Psoas muscle (tissue), 8 donors: ENCODE data around the gene MYO5C. TPM values are rescaled to one million over a fixed set of nuclear protein-coding genes. Genes with fewer than 3 reads are reported as not detected.
"Not testable (repeated sequence)": the region's sequence is repeated elsewhere in the genome, so short reads cannot be mapped to it uniquely, and the experiment has no call there.

Experiments used
- ATAC-seq, 4 donors: fragments of 200-7000 bp; cut with Tn5 transposase; one replicate each; pipeline ENCODE4 v1.9.1; 2020; ENCODE audit warnings: moderate library complexity in 3 of 4, mild to moderate bottlenecking in 2 of 4
- DNase-seq, 2 donors: peaks; one replicate each; pipeline ENCODE4 v3.0.0-alpha.2; 2020
- H3K27ac ChIP-seq: fragments of 200-600 bp; one replicate; pipeline ENCODE4 v1.8.0; 2022
- H3K27me3 ChIP-seq, 3 donors: fragments of 200-600 bp in 1 of 3; one replicate each; pipeline versions ENCODE4 v1.6.1 to v1.8.0; 2013 to 2022; ENCODE audit warnings: low read length in 2 of 3, mild to moderate bottlenecking in 2 of 3, moderate library complexity in 1 of 3; ENCODE audit not compliant: insufficient read depth in 3 of 3
- H3K36me3 ChIP-seq, 2 donors: fragments of 200-600 bp in 1 of 2; one replicate each; pipeline versions ENCODE4 v1.6.1 to v1.8.0; 2013 to 2022; ENCODE audit warnings: low read depth in 1 of 2, mild to moderate bottlenecking in 1 of 2, moderate library complexity in 1 of 2; ENCODE audit not compliant: insufficient read depth in 1 of 2
- H3K4me1 ChIP-seq: fragments of 200-600 bp; one replicate; pipeline ENCODE4 v1.8.0; 2022
- H3K4me3 ChIP-seq: fragments of 200-600 bp; one replicate; pipeline ENCODE4 v1.8.0; 2022; ENCODE audit warnings: mild to moderate bottlenecking
- H3K9me3 ChIP-seq: fragments of 200-600 bp; one replicate; pipeline ENCODE4 v1.8.0; 2022
- CTCF ChIP-seq: fragments of 200-600 bp; IDR thresholded peaks from one replicate; pipeline ENCODE4 v1.8.0; 2022; ENCODE audit warnings: antibody characterized with exemption
- WGBS, 3 donors: extraction: QIAGEN DNeasy Blood & Tissue Kit; methylation state at CpG; one replicate each; pipeline versions ENCODE4 v1.1.6 to v1.1.7; 2013; 5-methylcytosine and 5-hydroxymethylcytosine counted together
- intact Hi-C, 2 donors: fragments of 100-400 bp; cut with DNase I; formaldehyde crosslinking; loops; one replicate each; pipeline versions ENCODE4 v1.11.0 to v1.14.2; 2022
- polyA plus RNA-seq, 3 donors: library from polyadenylated mRNA; stranded (reverse); fragments of 200-250 nt; gene quantifications; one replicate each; pipeline ENCODE4 v1.2.3, GENCODE V29; 2013
- total RNA-seq, 4 donors: library from RNA; stranded (reverse); fragmentation: NEBNext Ultra II Directional in 2 of 4; extraction: Animal tissue kit (Norgen Biotek cat#: 25700) in 2 of 4; gene quantifications; one replicate each; pipeline versions ENCODE4 v1.2.1 to v1.2.4, GENCODE V29; 2021 to 2023
- donor health status: healthy with polysubstance abuse.
- donor health status: DM: no; HTN: no; CAD: no; lungs with moderate emphysema.
- donor health status: Bipolar disorder and iron deficiency.
- donor health status: healthy.
- donor health status: DM: yes; HTN: yes; CAD: no.
- donor health status: DM: no; HTN: no; CAD: no.
- donor health status: DM: no; HTN: no; CAD: no.
- donor health status: DM: yes; HTN: yes; CAD: no.

MYO5C gene
- total and polyA plus RNA-seq, 7 donors: 0.53 to 3.0 (median 1.2) TPM

DNA sequence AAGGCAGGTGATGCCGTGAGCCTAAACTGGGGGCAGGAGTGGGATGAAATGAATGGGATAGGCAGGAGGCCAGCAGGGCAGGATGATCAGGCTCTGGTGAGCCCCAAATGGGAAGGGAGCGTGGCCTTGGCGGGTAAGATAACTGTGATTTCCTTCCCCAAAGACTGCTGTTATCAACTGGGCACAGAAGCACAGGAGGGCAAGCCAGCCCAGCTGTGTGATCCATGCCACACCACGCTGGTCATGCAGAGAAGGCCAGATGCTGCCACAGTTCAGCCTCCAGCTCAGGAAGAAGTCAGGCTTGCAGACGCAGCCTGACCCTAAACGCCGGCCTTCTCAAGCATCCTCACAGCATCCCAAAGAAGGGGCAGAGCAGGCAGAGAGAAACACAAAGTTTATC is 52.3 kb downstream of the MYO5C start:
- no peak for TF ChIP-seq CTCF

GRCh38 chr15:52241489-52241888 is 54.1 kb downstream of the MYO5C start:
- no peaks in the 10 kb centered on the region for H3K4me1 ChIP-seq
- TF ChIP-seq CTCF: no peak
- intact Hi-C loops: no loop called here
- no peak for DNase-seq
- H3K36me3 ChIP-seq: no peaks in the 10 kb centered on the region
- WGBS, 3 donors: 92 to 96% (median 94%) methylated on average over 4 of the region's 4 CpGs
- H3K27me3 ChIP-seq: no peaks in the 10 kb centered on the region
- no peak overlapping the region for H3K4me3 ChIP-seq
- no peaks in the 10 kb centered on the region for H3K9me3 ChIP-seq
- ATAC-seq: no peak
- H3K27ac ChIP-seq: no peak overlapping the region

More for the DNA sequence above, 52.3 kb downstream of the MYO5C start:
- Histone ChIP-seq H3K27ac (no peak overlapping the region), H3K4me1 (no peaks in the 10 kb centered on the region), H3K36me3 (no peaks in the 10 kb centered on the region), H3K9me3 (no peaks in the 10 kb centered on the region), H3K27me3 (no peaks in the 10 kb centered on the region), H3K4me3 (no peak overlapping the region)
- ATAC-seq (no peak), DNase-seq (no peak)
- WGBS, 3 donors: 86 to 95% (median 95%) methylated on average over 7 of the region's 7 CpGs
- intact Hi-C loops: no loop called here

GRCh38 chr15:52240166-52240565 is 55.4 kb downstream of the MYO5C start:
- Histone ChIP-seq H3K36me3 (no peaks in the 10 kb centered on the region), H3K4me3 (no peak overlapping the region), H3K9me3 (no peaks in the 10 kb centered on the region), H3K4me1 (no peaks in the 10 kb centered on the region), H3K27me3 (no peaks in the 10 kb centered on the region), H3K27ac (no peak overlapping the region)
- WGBS, 3 donors: 91 to 95% (median 94%) methylated on average over 3 of the region's 3 CpGs
- ATAC-seq: no peak
- no peak for TF ChIP-seq CTCF
- intact Hi-C loops: no loop called here
- DNase-seq: no peak

DNA sequence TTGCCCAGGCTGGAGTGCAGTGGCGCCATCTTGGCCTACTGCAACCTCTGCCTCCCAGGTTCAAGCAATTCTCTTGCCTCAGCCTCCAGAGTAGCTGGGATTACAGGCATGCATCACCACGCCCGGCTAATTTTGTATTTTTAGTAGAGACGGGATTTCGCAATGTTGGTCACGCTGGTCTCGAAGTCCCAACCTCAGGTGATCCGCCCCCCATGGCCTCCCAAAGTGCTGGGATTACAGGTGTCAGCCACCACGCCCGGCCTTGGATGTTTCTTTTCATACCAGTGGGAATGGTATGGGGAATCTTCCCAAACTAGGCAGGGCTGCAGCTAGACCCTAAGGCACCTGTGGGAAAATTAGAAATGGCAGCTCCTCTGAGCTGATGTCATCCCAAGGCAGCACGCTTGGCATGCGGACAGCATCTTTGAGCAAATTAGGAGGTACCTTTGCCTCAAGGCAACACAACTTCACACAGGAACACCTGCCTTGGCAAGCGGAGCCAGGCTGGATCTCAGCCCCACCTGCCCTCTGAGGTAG is 56.5 kb downstream of the MYO5C start:
- ATAC-seq, DNase-seq, H3K27me3 ChIP-seq, H3K27ac ChIP-seq, H3K4me1 ChIP-seq, H3K4me3 ChIP-seq, H3K9me3 ChIP-seq, intact Hi-C loops, H3K36me3 ChIP-seq: not testable (repeated sequence)
- WGBS, 3 donors: 94 to 99% (median 94%) methylated on average over 13 of the region's 13 CpGs

DNA sequence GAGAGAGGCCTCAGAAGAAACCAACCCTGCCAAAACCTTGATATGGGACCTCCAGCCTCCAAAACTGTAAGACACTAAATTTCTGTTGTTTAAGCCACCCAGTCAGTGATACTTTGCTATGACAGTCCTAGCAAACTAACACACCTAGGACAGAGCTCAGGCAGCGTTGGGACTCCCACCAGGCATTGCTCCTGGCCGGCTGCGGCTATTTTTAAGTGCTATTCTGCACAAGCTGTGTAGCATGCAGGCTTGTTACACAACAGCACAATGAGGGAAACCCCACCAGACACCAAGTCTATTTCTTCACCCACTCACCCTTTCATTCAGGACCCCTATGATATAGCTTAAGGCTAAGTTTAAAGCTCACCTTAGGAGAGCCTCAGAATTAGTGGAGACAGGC is 57.5 kb downstream of the MYO5C start:
- Histone ChIP-seq H3K27me3 (no peaks in the 10 kb centered on the region), H3K36me3 (no peaks in the 10 kb centered on the region), H3K4me3 (no peak overlapping the region), H3K9me3 (no peaks in the 10 kb centered on the region), H3K27ac (no peak overlapping the region), H3K4me1 (no peaks in the 10 kb centered on the region)
- ATAC-seq: no peak
- WGBS, 3 donors: 90 to 98% (median 91%) methylated on average over 3 of the region's 3 CpGs
- intact Hi-C loops: no loop called here
- TF ChIP-seq CTCF: no peak
- DNase-seq: no peak
